Immature natural killer cell (primary cell): ENCODE results near the gene STC2. TPM values are rescaled to one million over a fixed set of nuclear protein-coding genes. Genes with fewer than 3 reads are reported as not detected.

ENCODE experiments used
- polyA plus RNA-seq, 3 donors: library from polyadenylated mRNA; unstranded; fragments of 300-500 nt; fragmentation: Illumina TruSeq; gene quantifications; one replicate each; pipeline ENCODE4 v1.2.3, GENCODE V29; 2021

The STC2 gene
- polyA plus RNA-seq, 3 donors from 2014 or later = not detected

Other genes with a start within 250 kb of the STC2 start
- gene BNIP1, start 183.9 kb downstream of the STC2 start, polyA plus RNA-seq = 10 to 100 TPM; 14.4 to 34.7 (median 32.4) TPM
- gene NKX2-5, start 93.2 kb downstream of the STC2 start, polyA plus RNA-seq = not detected